WTC11 (cell line): ENCODE results near the gene ATP6AP1. TPM values are rescaled to one million over a fixed set of nuclear protein-coding genes. Genes with fewer than 3 reads are reported as not detected.

ENCODE experiments used
- ATAC-seq: fragments of 200-7000 bp; cut with Tn5 transposase; 2 replicates; pipeline ENCODE4 v1.10.0; 2021; ENCODE audit warnings: mild to moderate bottlenecking, moderate library complexity
- CTCF ChIA-PET: fragments of 300-600 bp; sonication (Branson Sonifier 250); formaldehyde crosslinking; loops from one replicate; lab custom pipeline; 2021; ENCODE audit warnings: antibody characterized with exemption; lab: Charles Lee
- POLR2A ChIA-PET: fragments of 350-600 bp; sonication (Branson Sonifier 250); formaldehyde crosslinking; loops from one replicate; lab custom pipeline; 2021; ENCODE audit warnings: antibody characterized with exemption; lab: Charles Lee
- DNase-seq: peaks from one replicate; pipeline ENCODE4 v3.0.0; 2021; ENCODE audit warnings: low spot score
- H3K27ac Mint-ChIP-seq: 2 replicates; pipeline ENCODE4 v1.8.0; 2021; ENCODE audit warnings: mixed read lengths
- H3K27me3 Mint-ChIP-seq: 2 replicates; pipeline ENCODE4 v1.8.0; 2021; ENCODE audit warnings: low read depth, mild to moderate bottlenecking, moderate library complexity, mixed read lengths
- H3K36me3 Mint-ChIP-seq: 2 replicates; pipeline ENCODE4 v1.8.0; 2021; ENCODE audit warnings: mixed read lengths
- H3K4me1 Mint-ChIP-seq: 2 replicates; pipeline ENCODE4 v1.8.0; 2022; ENCODE audit warnings: mixed read lengths
- H3K4me3 Mint-ChIP-seq: 2 replicates; pipeline ENCODE4 v1.8.0; 2021; ENCODE audit warnings: mild to moderate bottlenecking, moderate library complexity, mixed read lengths
- H3K9me3 Mint-ChIP-seq: 2 replicates; pipeline ENCODE4 v1.8.0; 2021; ENCODE audit warnings: mixed read lengths
- ATF6 ChIP-seq: sonication (generic); formaldehyde crosslinking; IDR thresholded peaks from 2 replicates; pipeline ENCODE4 v1.8.1; 2023; ENCODE audit warnings: mild to moderate bottlenecking, missing genetic modification reagents
- FOXJ3 ChIP-seq: sonication (generic); formaldehyde crosslinking; IDR thresholded peaks from 2 replicates; pipeline ENCODE4 v1.9.0; 2021; ENCODE audit warnings: missing genetic modification reagents, mild to moderate bottlenecking, borderline replicate concordance
- GABPB1 ChIP-seq: sonication (generic); formaldehyde crosslinking; IDR thresholded peaks from 2 replicates; pipeline ENCODE4 v1.8.1; 2023; ENCODE audit warnings: mild to moderate bottlenecking, missing genetic modification reagents
- GRHL2 ChIP-seq: fragments of 250-450 bp; sonication (Bioruptor Pico); IDR thresholded peaks from 2 replicates; pipeline ENCODE4 v1.8.0; 2022; ENCODE audit warnings: mild to moderate bottlenecking, moderate library complexity; ENCODE audit not compliant: insufficient replicate concordance, severe bottlenecking
- GTF2I ChIP-seq: fragments of 250-450 bp; sonication (Bioruptor Pico); conservative IDR thresholded peaks from 2 replicates; pipeline ENCODE4 v1.4.0; 2021; ENCODE audit warnings: mild to moderate bottlenecking
- IRF2 ChIP-seq: sonication (generic); formaldehyde crosslinking; IDR thresholded peaks from 2 replicates; pipeline ENCODE4 v1.8.0; 2022; ENCODE audit warnings: low read depth, missing genetic modification reagents, borderline replicate concordance
- KAT7 ChIP-seq: sonication (generic); formaldehyde crosslinking; IDR thresholded peaks from 2 replicates; pipeline ENCODE4 v1.8.1; 2023; ENCODE audit warnings: missing genetic modification reagents, mild to moderate bottlenecking, borderline replicate concordance
- PREB ChIP-seq: sonication (generic); formaldehyde crosslinking; IDR thresholded peaks from 2 replicates; pipeline ENCODE4 v1.8.1; 2022; ENCODE audit warnings: mild to moderate bottlenecking, missing genetic modification reagents, moderate library complexity, borderline replicate concordance
- RELA ChIP-seq: sonication (generic); formaldehyde crosslinking; IDR thresholded peaks from 2 replicates; pipeline ENCODE4 v1.8.1; 2022; ENCODE audit warnings: missing genetic modification reagents, mild to moderate bottlenecking, borderline replicate concordance
- SOX15 ChIP-seq: fragments of 250-450 bp; sonication (Bioruptor Pico); IDR thresholded peaks from 2 replicates; pipeline ENCODE4 v1.9.0; 2021; ENCODE audit warnings: mild to moderate bottlenecking
- SP1 ChIP-seq: sonication (generic); formaldehyde crosslinking; conservative IDR thresholded peaks from 2 replicates; pipeline ENCODE4 v1.8.1; 2022; ENCODE audit warnings: missing genetic modification reagents
- STAT6 ChIP-seq: sonication (generic); formaldehyde crosslinking; conservative IDR thresholded peaks from 2 replicates; pipeline ENCODE4 v1.8.1; 2023; ENCODE audit warnings: mild to moderate bottlenecking, low read depth, missing genetic modification reagents, moderate library complexity
- USF2 ChIP-seq: sonication (generic); formaldehyde crosslinking; IDR thresholded peaks from 2 replicates; pipeline ENCODE4 v1.8.1; 2023; ENCODE audit warnings: mild to moderate bottlenecking, missing genetic modification reagents, moderate library complexity
- ZNF263 ChIP-seq: sonication (generic); formaldehyde crosslinking; IDR thresholded peaks from 2 replicates; pipeline ENCODE4 v1.8.1; 2022; ENCODE audit warnings: low read depth, mild to moderate bottlenecking, moderate library complexity, missing genetic modification reagents
- ZNF281 ChIP-seq: sonication (generic); formaldehyde crosslinking; IDR thresholded peaks from 2 replicates; pipeline ENCODE4 v1.8.0; 2023; ENCODE audit warnings: mild to moderate bottlenecking, missing genetic modification reagents
- ZNF425 ChIP-seq: fragments of 250-450 bp; sonication (Bioruptor Pico); conservative IDR thresholded peaks from 2 replicates; pipeline ENCODE4 v1.9.0; 2021; ENCODE audit warnings: mild to moderate bottlenecking
- ZNF512 ChIP-seq: sonication (generic); formaldehyde crosslinking; IDR thresholded peaks from 2 replicates; pipeline ENCODE4 v1.8.1; 2022; ENCODE audit warnings: missing genetic modification reagents, borderline replicate concordance
- ZSCAN18 ChIP-seq: fragments of 250-450 bp; sonication (Bioruptor Pico); IDR thresholded peaks from 2 replicates; pipeline ENCODE4 v2.1.2; 2022; ENCODE audit warnings: mild to moderate bottlenecking, moderate library complexity
- total RNA-seq: library from RNA; stranded (reverse); gene quantifications from 3 replicates; pipeline ENCODE4 v1.2.3, GENCODE V29; 2021

The ATP6AP1 gene
- total RNA-seq, 1 experiment from 2014 or later = 43.9 TPM

- CTCF ChIA-PET = no interaction called here
- no peak for TF ChIP-seq STAT6 (CRISPR knock-in tag)
- no peak for TF ChIP-seq USF2 (CRISPR knock-in tag)
- no peak for TF ChIP-seq ZSCAN18 (CRISPR knock-in tag)
- no peak for TF ChIP-seq RELA
- TF ChIP-seq ZNF425 = no peak
- no peak for TF ChIP-seq ZNF281
- TF ChIP-seq PREB (CRISPR knock-in tag) = no peak
- TF ChIP-seq ATF6 (CRISPR knock-in tag) = no peak
- no peak for TF ChIP-seq IRF2
- TF ChIP-seq GTF2I = no peak
- TF ChIP-seq, all 79 proteins: peak for 0
- H3K27me3 Mint-ChIP-seq = no peaks in the 10 kb centered on the region
- ATAC-seq (no peak), DNase-seq (no peak)
- no peaks in the 10 kb centered on the region for H3K4me1 Mint-ChIP-seq
- no peaks in the 10 kb centered on the region for H3K9me3 Mint-ChIP-seq
- 0 out of 2 replicates have a peak, but pooled peaks cover 2% of the 10 kb centered on the region for H3K36me3 Mint-ChIP-seq
- POLR2A ChIA-PET = no interaction called here
- no peak overlapping the region for H3K27ac Mint-ChIP-seq
- H3K4me3 Mint-ChIP-seq = no peak overlapping the region
Measured at GRCh38 chrX:154465601-154466000, 37.1 kb downstream of the ATP6AP1 start.

GRCh38 chrX:154466036-154466435 lies 37.6 kb downstream of the ATP6AP1 start:
- Mint-ChIP-seq H3K27me3 (no peaks in the 10 kb centered on the region), H3K27ac (no peak overlapping the region), H3K9me3 (no peaks in the 10 kb centered on the region), H3K4me1 (no peaks in the 10 kb centered on the region), H3K4me3 (no peak overlapping the region), H3K36me3 (0 out of 2 replicates have a peak, but pooled peaks cover 2% of the 10 kb centered on the region)
- ChIA-PET POLR2A (no interaction called here), CTCF (no interaction called here)
- ATAC-seq = no peak
- no peak for DNase-seq
- no peak for TF ChIP-seq FOXJ3 (CRISPR knock-in tag)
- TF ChIP-seq ATF6 (CRISPR knock-in tag) = no peak
- TF ChIP-seq KAT7 (CRISPR knock-in tag) = no peak
- no peak for TF ChIP-seq GRHL2 (CRISPR knock-in tag)
- no peak for TF ChIP-seq SP1 (CRISPR knock-in tag)
- TF ChIP-seq GABPB1 (CRISPR knock-in tag) = no peak
- no peak for TF ChIP-seq ZNF263
- TF ChIP-seq ZNF512 = no peak
- TF ChIP-seq SOX15 (CRISPR knock-in tag) = no peak
